Measurements from ENCODE around the gene IRF3. TPM values are rescaled to one million over a fixed set of nuclear protein-coding genes. Genes with fewer than 3 reads are reported as not detected.

The IRF3 gene
- total RNA-seq, 4 donors from 2014 or later, result 38.7 to 102 (median 74.9) TPM

- DNase-seq (ENCODE audit: low spot score in 2 of 2), result no peak
- no peak for TF ChIP-seq POLR2A (IDR thresholded peaks at IDR 0.05)
- no peak for TF ChIP-seq CTCF (IDR thresholded peaks at IDR 0.05)
- WGBS, 2 donors, result 0 to 1% methylated on average over 9 of the region's 9 CpGs
- H3K4me3 ChIP-seq (ENCODE audit: low read depth, poor library complexity, severe bottlenecking), result peak overlapping the region; percentile 28
- intact Hi-C loops (cut with DNase I; ENCODE audit: low total_unique reads), result loop anchor here (10.0 kb wide), 1 partner anchor 91 kb away; no protein-coding TSS in a partner anchor
Measured at GRCh38 chr19:49666120-49666444, 425 bp upstream of the IRF3 start.

- WGBS, 2 donors, result 1% methylated on average over 7 of the region's 7 CpGs
- DNase-seq (ENCODE audit: low spot score in 2 of 2), result no peak
- peak overlapping the region; percentile 55 for H3K4me3 ChIP-seq (ENCODE audit: low read depth, poor library complexity, severe bottlenecking)
- TF ChIP-seq CTCF (IDR thresholded peaks at IDR 0.05) (no peak), POLR2A (IDR thresholded peaks at IDR 0.05) (no peak)
- intact Hi-C loops (cut with DNase I; ENCODE audit: low total_unique reads), result loop anchor here (10.0 kb wide), 1 partner anchor 90 kb away; no protein-coding TSS in a partner anchor
Measured at GRCh38 chr19:49665036-49665350, 664 bp downstream of the IRF3 start.

GRCh38 chr19:49664171-49665035 lies 1.3 kb downstream of the IRF3 start:
- no peak for TF ChIP-seq CTCF (IDR thresholded peaks at IDR 0.05)
- no peak for TF ChIP-seq POLR2A (IDR thresholded peaks at IDR 0.05)
- intact Hi-C loops (cut with DNase I; ENCODE audit: low total_unique reads), result loop anchor here (10.0 kb wide), 1 partner anchor 90 kb away; no protein-coding TSS in a partner anchor
- peak; percentile 87 to 99 for DNase-seq (ENCODE audit: low spot score in 2 of 2)
- 0% methylated on average over 30 to 51 of the region's 53 CpGs for WGBS, 2 donors
- peak overlapping the region; percentile 55 for H3K4me3 ChIP-seq (ENCODE audit: low read depth, poor library complexity, severe bottlenecking)

GRCh38 chr19:49663224-49663623 lies 2.4 kb downstream of the IRF3 start:
- intact Hi-C loops (cut with DNase I; ENCODE audit: low total_unique reads), result loop anchor here (10.0 kb wide), 1 partner anchor 88 kb away; no protein-coding TSS in a partner anchor
- TF ChIP-seq CTCF (IDR thresholded peaks at IDR 0.05) (no peak), POLR2A (IDR thresholded peaks at IDR 0.05) (no peak)
- H3K4me3 ChIP-seq (ENCODE audit: low read depth, poor library complexity, severe bottlenecking), result no peak overlapping the region
- no peak for DNase-seq (ENCODE audit: low spot score in 2 of 2)
- WGBS, 2 donors, result 58 to 71% methylated on average over 12 of the region's 12 CpGs

- no peak for TF ChIP-seq CTCF (IDR thresholded peaks at IDR 0.05)
- no peak for TF ChIP-seq POLR2A (IDR thresholded peaks at IDR 0.05)
- no peak overlapping the region for H3K4me3 ChIP-seq (ENCODE audit: low read depth, poor library complexity, severe bottlenecking)
- WGBS, 2 donors, result 83 to 92% methylated on average over 6 to 9 of the region's 16 CpGs
- intact Hi-C loops (cut with DNase I; ENCODE audit: low total_unique reads), result loop anchor here (10.0 kb wide), 1 partner anchor 87 kb away; no protein-coding TSS in a partner anchor
- DNase-seq (ENCODE audit: low spot score in 2 of 2), result no peak
Measured at GRCh38 chr19:49662011-49662410, 3.6 kb downstream of the IRF3 start.
